EH (cell line): ENCODE measurements around the gene SMC6.
A peak's percentile ranks its signal among the peaks of the same experiment; 100 is the strongest.

Experiments
- DNase-seq: peaks from one replicate; pipeline ENCODE4 v3.0.0-alpha.2; 2015; ENCODE audit warnings: low read depth

Gene SMC6

GRCh38 chr2:17615728-17616351, 137.8 kb downstream of the SMC6 start:
- peak; percentile 64 for DNase-seq

- no peak for DNase-seq
Measured at GRCh38 chr2:17615147-17615546, 138.5 kb downstream of the SMC6 start.

- no peak for DNase-seq
Measured at GRCh38 chr2:17614174-17614930, 139.3 kb downstream of the SMC6 start.
